ENCODE measurements around the gene LTA. TPM values are rescaled to one million over a fixed set of nuclear protein-coding genes. Genes with fewer than 3 reads are reported as not detected.

The LTA gene
- 0.06 to 0.21 TPM (median 0.12 TPM) in 4 of 5 replicates, not detected in the other for total RNA-seq (2022; extraction: Qiagen RNA extraction)

DNA sequence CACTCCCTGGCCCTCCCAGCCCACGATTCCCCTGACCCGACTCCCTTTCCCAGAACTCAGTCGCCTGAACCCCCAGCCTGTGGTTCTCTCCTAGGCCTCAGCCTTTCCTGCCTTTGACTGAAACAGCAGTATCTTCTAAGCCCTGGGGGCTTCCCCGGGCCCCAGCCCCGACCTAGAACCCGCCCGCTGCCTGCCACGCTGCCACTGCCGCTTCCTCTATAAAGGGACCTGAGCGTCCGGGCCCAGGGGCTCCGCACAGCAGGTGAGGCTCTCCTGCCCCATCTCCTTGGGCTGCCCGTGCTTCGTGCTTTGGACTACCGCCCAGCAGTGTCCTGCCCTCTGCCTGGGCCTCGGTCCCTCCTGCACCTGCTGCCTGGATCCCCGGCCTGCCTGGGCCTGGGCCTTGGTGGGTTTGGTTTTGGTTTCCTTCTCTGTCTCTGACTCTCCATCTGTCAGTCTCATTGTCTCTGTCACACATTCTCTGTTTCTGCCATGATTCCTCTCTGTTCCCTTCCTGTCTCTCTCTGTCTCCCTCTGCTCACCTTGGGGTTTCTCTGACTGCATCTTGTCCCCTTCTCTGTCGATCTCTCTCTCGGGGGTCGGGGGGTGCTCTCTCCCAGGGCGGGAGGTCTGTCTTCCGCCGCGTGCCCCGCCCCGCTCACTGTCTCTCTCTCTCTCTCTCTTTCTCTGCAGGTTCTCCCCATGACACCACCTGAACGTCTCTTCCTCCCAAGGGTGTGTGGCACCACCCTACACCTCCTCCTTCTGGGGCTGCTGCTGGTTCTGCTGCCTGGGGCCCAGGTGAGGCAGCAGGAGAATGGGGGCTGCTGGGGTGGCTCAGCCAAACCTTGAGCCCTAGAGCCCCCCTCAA, at the start of gene LTA:
Gene LTA, plus strand, starts transcription at position 249 of the 871 bp plus-strand sequence. Its CDS starts 454 bp downstream, at position 703.

DNA sequence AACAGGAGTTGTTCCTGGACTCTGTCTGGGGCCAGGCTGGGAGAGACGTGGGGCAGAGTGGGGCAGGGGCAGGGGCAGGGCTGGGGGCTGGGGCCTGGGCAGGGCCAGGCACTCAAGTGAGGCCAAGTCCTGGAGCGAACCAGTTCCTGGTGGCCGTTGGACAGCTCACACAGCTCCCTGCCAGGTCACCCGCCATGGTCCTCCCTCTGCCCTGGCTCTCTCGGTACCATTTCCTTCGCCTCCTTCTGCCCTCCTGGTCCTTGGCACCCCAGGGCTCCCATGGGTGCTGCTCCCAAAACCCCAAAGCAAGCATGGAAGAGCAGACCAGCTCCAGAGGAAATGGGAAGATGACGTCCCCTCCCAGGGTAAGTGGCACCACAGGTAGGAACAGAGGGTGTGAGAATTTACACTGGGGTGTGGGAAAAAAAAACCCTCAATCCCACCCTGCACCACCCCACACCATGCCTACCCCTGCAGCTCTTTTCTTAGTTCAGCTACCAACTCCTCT, 43.2 kb upstream of the LTA start, which contains the start of gene MCCD1:
Gene MCCD1, plus strand, starts transcription at position 142 of the 508 bp plus-strand sequence. Its CDS starts 53 bp downstream, at position 195.

GRCh38 chr6:31541658-31542521, 30.2 kb upstream of the LTA start, which contains the start of gene DDX39B:
Gene DDX39B, minus strand, starts transcription at chr6:31542003. Its CDS starts 1,471 bp downstream, at chr6:31540532.

GRCh38 chr6:31546339-31546957, 25.6 kb upstream of the LTA start, which contains the start of gene ATP6V1G2:
Gene ATP6V1G2, minus strand, starts transcription at chr6:31546608. Its CDS starts 49 bp downstream, at chr6:31546559.

GRCh38 chr6:31546958-31547726, 24.9 kb upstream of the LTA start, which contains the start of gene NFKBIL1:
Gene NFKBIL1, plus strand, starts transcription at chr6:31547608. Its CDS starts 87 bp downstream, at chr6:31547695.

GRCh38 chr6:31575335-31575901, 3.3 kb downstream of the LTA start, which contains the start of gene TNF:
Gene TNF, plus strand, starts transcription at chr6:31575565. Its CDS starts 177 bp downstream, at chr6:31575742.

GRCh38 chr6:31582230-31582643, 10.1 kb downstream of the LTA start, which contains the start of gene LTB:
Gene LTB, minus strand, starts transcription at chr6:31582424. Its CDS starts 7 bp downstream, at chr6:31582417.

GRCh38 chr6:31586008-31586407, 13.9 kb downstream of the LTA start, which contains the start of gene LST1:
Gene LST1, plus strand, starts transcription at chr6:31586277. Its CDS starts 1,023 bp downstream, at chr6:31587300.

DNA sequence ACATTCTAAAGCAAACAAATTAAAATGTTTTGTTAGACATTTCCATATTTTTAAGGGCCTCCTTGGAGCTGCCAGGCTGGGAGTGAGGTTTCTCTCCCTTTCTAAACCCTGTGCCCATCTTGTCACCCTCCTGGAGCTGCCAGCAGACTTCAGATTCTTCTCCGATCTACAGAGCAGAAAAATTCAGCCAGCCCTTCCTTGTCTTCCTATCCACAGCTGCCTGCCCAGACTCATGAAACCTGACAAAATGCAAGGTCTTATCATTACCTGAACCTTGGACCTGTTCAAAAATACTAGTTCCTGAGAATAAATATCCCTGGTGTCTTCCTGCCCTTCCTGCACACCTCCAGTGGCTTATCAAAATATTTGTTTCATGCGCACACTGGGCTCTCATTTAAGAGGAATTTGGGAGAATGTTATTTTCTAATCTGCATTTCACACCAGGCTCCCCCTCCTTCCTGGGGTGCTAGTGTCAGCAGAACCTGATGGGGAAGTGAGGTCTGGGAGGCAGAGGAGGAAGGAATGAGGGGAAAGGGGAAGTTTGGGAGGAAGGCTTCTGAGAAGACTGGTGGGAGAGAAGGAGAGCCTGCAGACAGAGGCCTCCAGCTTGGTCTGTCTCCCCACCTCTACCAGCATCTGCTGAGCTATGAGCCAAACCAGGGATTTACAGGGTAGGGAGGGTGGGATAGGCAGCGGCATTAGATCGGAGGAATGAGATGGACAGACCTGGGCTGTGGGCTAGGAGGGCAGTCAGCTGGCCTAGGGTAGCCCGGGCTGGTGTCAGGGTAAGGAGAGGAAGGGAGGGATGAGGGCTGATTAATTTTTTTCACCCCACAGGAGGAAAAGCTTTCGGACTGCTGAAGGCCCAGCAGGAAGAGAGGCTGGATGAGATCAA, 42.8 kb downstream of the LTA start, which contains the start of gene AIF1:
Gene AIF1, plus strand, starts transcription at position 551 of the 895 bp plus-strand sequence. Its CDS starts 96 bp downstream, at position 647.

GRCh38 chr6:31620586-31621319, 48.7 kb downstream of the LTA start, which contains the start of gene PRRC2A:
Gene PRRC2A, plus strand, starts transcription at chr6:31620715. Its CDS starts 2,075 bp downstream, at chr6:31622790.

Other genes starting within 250 kb of the LTA start
- gene HLA-B, start 215.1 kb upstream of the LTA start, total RNA-seq (2022; extraction: Qiagen RNA extraction): 20.6 to 32.4 TPM (median 22.0 TPM) in 5 replicates
- gene MICA, start 168.7 kb upstream of the LTA start, total RNA-seq (2022; extraction: Qiagen RNA extraction): 27.4 to 29.3 TPM (median 28.6 TPM) in 5 replicates
- gene MICB, start 74.1 kb upstream of the LTA start, total RNA-seq (2022; extraction: Qiagen RNA extraction): 5.3 to 7.8 TPM (median 7.0 TPM) in 5 replicates
- gene MCCD1, start 43.3 kb upstream of the LTA start, total RNA-seq (2022; extraction: Qiagen RNA extraction): not detected in 5 replicates
- gene DDX39B, start 30.3 kb upstream of the LTA start, total RNA-seq (2022; extraction: Qiagen RNA extraction): 267 to 386 TPM (median 346 TPM) in 5 replicates
- 0.42 to 0.88 TPM (median 0.78 TPM) in 5 replicates for gene ATP6V1G2, start 25.7 kb upstream of the LTA start, total RNA-seq (2022; extraction: Qiagen RNA extraction)
- 8.9 to 13.0 TPM (median 12.2 TPM) in 5 replicates for gene NFKBIL1, start 24.7 kb upstream of the LTA start, total RNA-seq (2022; extraction: Qiagen RNA extraction)
- gene TNF, start 3.3 kb downstream of the LTA start, total RNA-seq (2022; extraction: Qiagen RNA extraction): 0.06 TPM in 1 of 5 replicates, not detected in the others
- gene LTB, start 10.1 kb downstream of the LTA start, total RNA-seq (2022; extraction: Qiagen RNA extraction): 0.20 to 0.46 TPM (median 0.32 TPM) in 5 replicates
- 0.11 TPM in 1 of 5 replicates, not detected in the others for gene LST1, start 14.0 kb downstream of the LTA start, total RNA-seq (2022; extraction: Qiagen RNA extraction)
- not detected in 5 replicates for gene NCR3, start 20.7 kb downstream of the LTA start, total RNA-seq (2022; extraction: Qiagen RNA extraction)
- not detected in 5 replicates for gene AIF1, start 42.9 kb downstream of the LTA start, total RNA-seq (2022; extraction: Qiagen RNA extraction)
- gene PRRC2A, start 48.4 kb downstream of the LTA start, total RNA-seq (2022; extraction: Qiagen RNA extraction): 60.5 to 88.7 TPM (median 87.7 TPM) in 5 replicates
- 106 to 143 TPM (median 140 TPM) in 5 replicates for gene BAG6, start 80.4 kb downstream of the LTA start, total RNA-seq (2022; extraction: Qiagen RNA extraction)
- gene APOM, start 83.6 kb downstream of the LTA start, total RNA-seq (2022; extraction: Qiagen RNA extraction): 2.7 to 3.8 TPM (median 3.3 TPM) in 5 replicates
- 11.3 to 13.3 TPM (median 12.8 TPM) in 5 replicates for gene C6orf47, start 88.5 kb downstream of the LTA start, total RNA-seq (2022; extraction: Qiagen RNA extraction)
- 8.9 to 12.1 TPM (median 11.6 TPM) in 5 replicates for gene GPANK1, start 92.7 kb downstream of the LTA start, total RNA-seq (2022; extraction: Qiagen RNA extraction)
- gene CSNK2B, start 93.8 kb downstream of the LTA start, total RNA-seq (2022; extraction: Qiagen RNA extraction): 165 to 180 TPM (median 171 TPM) in 5 replicates
- 2.7 to 4.4 TPM (median 4.0 TPM) in 5 replicates for gene LY6G5B, start 97.7 kb downstream of the LTA start, total RNA-seq (2022; extraction: Qiagen RNA extraction)
- 0.82 to 1.8 TPM (median 1.4 TPM) in 5 replicates for gene LY6G5C, start 108.8 kb downstream of the LTA start, total RNA-seq (2022; extraction: Qiagen RNA extraction)
- 13.2 to 16.4 TPM (median 15.7 TPM) in 5 replicates for gene ABHD16A, start 131.0 kb downstream of the LTA start, total RNA-seq (2022; extraction: Qiagen RNA extraction)
- not detected in 5 replicates for gene LY6G6F, start 134.6 kb downstream of the LTA start, total RNA-seq (2022; extraction: Qiagen RNA extraction)
- not detected in 5 replicates for gene LY6G6D, start 143.1 kb downstream of the LTA start, total RNA-seq (2022; extraction: Qiagen RNA extraction)
- gene LY6G6C, start 149.5 kb downstream of the LTA start, total RNA-seq (2022; extraction: Qiagen RNA extraction): 0.08 to 0.12 TPM in 2 of 5 replicates, not detected in the others
- not detected in 5 replicates for gene MPIG6B, start 151.1 kb downstream of the LTA start, total RNA-seq (2022; extraction: Qiagen RNA extraction)
- gene DDAH2, start 157.0 kb downstream of the LTA start, total RNA-seq (2022; extraction: Qiagen RNA extraction): 24.9 to 30.6 TPM (median 28.7 TPM) in 5 replicates
- gene CLIC1, start 164.2 kb downstream of the LTA start, total RNA-seq (2022; extraction: Qiagen RNA extraction): 438 to 455 TPM (median 449 TPM) in 5 replicates
- gene MSH5, start 167.7 kb downstream of the LTA start, total RNA-seq (2022; extraction: Qiagen RNA extraction): 8.4 to 14.3 TPM (median 14.1 TPM) in 5 replicates
- gene SAPCD1, start 190.4 kb downstream of the LTA start, total RNA-seq (2022; extraction: Qiagen RNA extraction): 2.1 to 3.7 TPM (median 3.5 TPM) in 5 replicates
- gene VWA7, start 205.0 kb downstream of the LTA start, total RNA-seq (2022; extraction: Qiagen RNA extraction): 0.94 to 1.9 TPM (median 1.7 TPM) in 5 replicates
- 39.7 to 58.5 TPM (median 57.1 TPM) in 5 replicates for gene VARS1, start 223.5 kb downstream of the LTA start, total RNA-seq (2022; extraction: Qiagen RNA extraction)
- gene LSM2, start 234.7 kb downstream of the LTA start, total RNA-seq (2022; extraction: Qiagen RNA extraction): 47.5 to 56.4 TPM (median 52.4 TPM) in 5 replicates
- 1.1 to 1.8 TPM (median 1.7 TPM) in 5 replicates for gene HSPA1L, start 243.0 kb downstream of the LTA start, total RNA-seq (2022; extraction: Qiagen RNA extraction)
- gene HSPA1A, start 243.3 kb downstream of the LTA start, total RNA-seq (2022; extraction: Qiagen RNA extraction): 104 to 243 TPM (median 196 TPM) in 5 replicates

All from A549 treated with dexamethasone at 1 μM for 4 hours (cell line).